GM12878 (cell line): ENCODE measurements around the gene FAM171A1. TPM values are rescaled to one million over a fixed set of nuclear protein-coding genes. Genes with fewer than 3 reads are reported as not detected.

Experiments used
- BMI1 ChIP-seq: fragments of 450-650 bp; IDR thresholded peaks from 2 replicates; pipeline ENCODE4 v1.6.1; 2016; ENCODE audit warnings: mild to moderate bottlenecking, moderate library complexity, borderline replicate concordance
- CBFB ChIP-seq: IDR thresholded peaks from 2 replicates; pipeline ENCODE4 v1.6.1; 2016; ENCODE audit warnings: antibody characterized with exemption, low read depth
- CEBPB ChIP-seq, 2 experiments: fragments of 150-350 bp in 1 of 2; IDR thresholded peaks; 2 replicates each; pipeline ENCODE4 v1.6.1; 2012 to 2014; ENCODE audit warnings: low read depth in 2 of 2, low read length in 2 of 2, borderline replicate concordance in 1 of 2, inconsistent platforms in 1 of 2
- CHD4 ChIP-seq: fragments of 200-600 bp; sonication (generic); IDR thresholded peaks from 2 replicates; pipeline ENCODE4 v1.6.1; 2016; ENCODE audit warnings: mild to moderate bottlenecking
- FOXK2 ChIP-seq: fragments of 450-650 bp; IDR thresholded peaks from 2 replicates; pipeline ENCODE4 v1.6.1; 2017; ENCODE audit warnings: mild to moderate bottlenecking, moderate library complexity
- IRF4 ChIP-seq: IDR thresholded peaks from 2 replicates; pipeline ENCODE4 v1.6.1; 2011; ENCODE audit warnings: low read depth, low read length
- KDM1A ChIP-seq: fragments of 200-600 bp; sonication (generic); IDR thresholded peaks from 2 replicates; pipeline ENCODE4 v1.6.1; 2016; ENCODE audit warnings: borderline replicate concordance
- NFXL1 ChIP-seq: fragments of 450-650 bp; IDR thresholded peaks from 2 replicates; pipeline ENCODE4 v1.6.1; 2017; ENCODE audit warnings: antibody characterized with exemption, mild to moderate bottlenecking, borderline replicate concordance
- PAX8 ChIP-seq: fragments of 450-650 bp; IDR thresholded peaks from 2 replicates; pipeline ENCODE4 v1.6.1; 2017; ENCODE audit warnings: mild to moderate bottlenecking, moderate library complexity
- PML ChIP-seq: IDR thresholded peaks from 2 replicates; pipeline ENCODE4 v1.6.1; 2012; ENCODE audit warnings: low read length, inconsistent platforms
- POU2F2 ChIP-seq: IDR thresholded peaks from 3 replicates; pipeline ENCODE4 v1.6.1; 2011; ENCODE audit warnings: low read depth, mild to moderate bottlenecking, low read length, borderline replicate concordance
- TAF1 ChIP-seq: IDR thresholded peaks from 2 replicates; pipeline ENCODE4 v1.6.1; 2011; ENCODE audit warnings: mild to moderate bottlenecking, low read depth, low read length, borderline replicate concordance
- YY1 ChIP-seq: IDR thresholded peaks from 2 replicates; pipeline ENCODE4 v1.6.1; 2011; ENCODE audit warnings: low read depth, mild to moderate bottlenecking, low read length
- ZNF274 ChIP-seq: IDR thresholded peaks from one replicate; pipeline ENCODE4 v1.8.0; 2011; ENCODE audit not compliant: insufficient read length, insufficient read depth
- polyA plus RNA-seq, 11 experiments: library from polyadenylated mRNA; depleted of rRNA in 4 of 11; unstranded in 6 of 11; stranded (reverse) in 5 of 11; fragments of >200 nt; fragmentation: Nextera tagmentation in 4 of 11; fragmentation: Illumina TruSeq in 1 of 11; extraction: Ambion mirVana in 4 of 11; extraction: Trizol in 1 of 11; gene quantifications; 1 replicate in 1 of 11; 2 replicates in 10 of 11; pipeline versions ENCODE4 v1.2.1 to v1.2.3, GENCODE V29; 2011 to 2016; ENCODE audit warnings: inconsistent platforms in 2 of 11, missing spikeins in 2 of 11, low read depth in 1 of 11
- total RNA-seq, 4 experiments: library from RNA; depleted of rRNA in 3 of 4; stranded (reverse); fragments of >200 nt in 3 of 4; fragmentation: Illumina TruSeq in 1 of 4; extraction: Trizol in 1 of 4; gene quantifications; 2 replicates each; pipeline versions ENCODE4 v1.2.1 to v1.2.3, GENCODE V29; 2013 to 2021
- TF ChIP-seq, protein P1 (sequence below): IDR thresholded peaks from 2 replicates; pipeline ENCODE4 v1.6.1; 2012; ENCODE audit warnings: improper control_type of control experiment, low read depth, low read length; ENCODE audit not compliant: insufficient replicate concordance
- TF ChIP-seq, protein P2 (sequence below): fragments of 450-650 bp; IDR thresholded peaks from 2 replicates; pipeline ENCODE4 v1.6.1; 2016; ENCODE audit warnings: mild to moderate bottlenecking
- TF ChIP-seq, protein P3 (sequence below): fragments of 450-650 bp; conservative IDR thresholded peaks from 2 replicates; pipeline ENCODE4 v1.6.1; 2017; ENCODE audit warnings: mild to moderate bottlenecking, moderate library complexity
- TF ChIP-seq, protein P4 (sequence below): IDR thresholded peaks from 2 replicates; pipeline ENCODE4 v1.6.1; 2012; ENCODE audit warnings: low read depth, low read length, improper control_type of control experiment
- TF ChIP-seq, protein P5 (sequence below): IDR thresholded peaks from 2 replicates; pipeline ENCODE4 v1.6.1; 2011; ENCODE audit warnings: low read depth, mild to moderate bottlenecking, low read length, moderate library complexity, borderline replicate concordance; ENCODE audit errors: extremely low read depth

The FAM171A1 gene
- total and polyA plus RNA-seq, 10 of the 15 experiments (the other 5 are each of a cell fraction or from before 2014, with no cell fraction given), result 0.05 to 0.28 (median 0.10) TPM; not detected in 1

DNA sequence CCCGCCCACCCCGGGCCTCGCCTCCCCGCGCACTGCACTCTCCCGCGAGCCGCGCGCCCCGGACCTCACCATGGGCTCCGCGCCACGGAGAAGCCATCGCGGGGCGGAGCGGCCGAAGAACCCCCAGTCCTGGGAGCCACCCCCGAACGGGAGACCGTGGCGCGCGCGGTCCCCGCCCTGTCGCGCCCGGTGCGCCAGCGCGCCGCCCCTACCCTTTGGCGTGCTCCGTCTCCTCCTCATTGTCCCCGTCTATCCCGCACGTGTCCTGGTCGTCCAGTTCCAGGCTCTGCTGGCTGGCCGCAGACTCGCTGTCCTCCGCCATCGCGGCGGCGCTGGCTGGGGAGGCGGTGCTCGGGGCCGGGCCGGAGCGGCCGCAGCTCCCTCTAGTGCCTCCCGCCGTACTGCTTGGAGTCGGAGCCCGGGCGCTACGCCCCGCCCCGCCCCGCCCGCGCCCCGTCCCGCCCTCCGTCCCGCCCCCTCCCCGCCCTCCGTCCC is 202.8 kb downstream of the FAM171A1 start, which contains the start of gene NMT2 (continued):
- TF ChIP-seq, protein P1, sequence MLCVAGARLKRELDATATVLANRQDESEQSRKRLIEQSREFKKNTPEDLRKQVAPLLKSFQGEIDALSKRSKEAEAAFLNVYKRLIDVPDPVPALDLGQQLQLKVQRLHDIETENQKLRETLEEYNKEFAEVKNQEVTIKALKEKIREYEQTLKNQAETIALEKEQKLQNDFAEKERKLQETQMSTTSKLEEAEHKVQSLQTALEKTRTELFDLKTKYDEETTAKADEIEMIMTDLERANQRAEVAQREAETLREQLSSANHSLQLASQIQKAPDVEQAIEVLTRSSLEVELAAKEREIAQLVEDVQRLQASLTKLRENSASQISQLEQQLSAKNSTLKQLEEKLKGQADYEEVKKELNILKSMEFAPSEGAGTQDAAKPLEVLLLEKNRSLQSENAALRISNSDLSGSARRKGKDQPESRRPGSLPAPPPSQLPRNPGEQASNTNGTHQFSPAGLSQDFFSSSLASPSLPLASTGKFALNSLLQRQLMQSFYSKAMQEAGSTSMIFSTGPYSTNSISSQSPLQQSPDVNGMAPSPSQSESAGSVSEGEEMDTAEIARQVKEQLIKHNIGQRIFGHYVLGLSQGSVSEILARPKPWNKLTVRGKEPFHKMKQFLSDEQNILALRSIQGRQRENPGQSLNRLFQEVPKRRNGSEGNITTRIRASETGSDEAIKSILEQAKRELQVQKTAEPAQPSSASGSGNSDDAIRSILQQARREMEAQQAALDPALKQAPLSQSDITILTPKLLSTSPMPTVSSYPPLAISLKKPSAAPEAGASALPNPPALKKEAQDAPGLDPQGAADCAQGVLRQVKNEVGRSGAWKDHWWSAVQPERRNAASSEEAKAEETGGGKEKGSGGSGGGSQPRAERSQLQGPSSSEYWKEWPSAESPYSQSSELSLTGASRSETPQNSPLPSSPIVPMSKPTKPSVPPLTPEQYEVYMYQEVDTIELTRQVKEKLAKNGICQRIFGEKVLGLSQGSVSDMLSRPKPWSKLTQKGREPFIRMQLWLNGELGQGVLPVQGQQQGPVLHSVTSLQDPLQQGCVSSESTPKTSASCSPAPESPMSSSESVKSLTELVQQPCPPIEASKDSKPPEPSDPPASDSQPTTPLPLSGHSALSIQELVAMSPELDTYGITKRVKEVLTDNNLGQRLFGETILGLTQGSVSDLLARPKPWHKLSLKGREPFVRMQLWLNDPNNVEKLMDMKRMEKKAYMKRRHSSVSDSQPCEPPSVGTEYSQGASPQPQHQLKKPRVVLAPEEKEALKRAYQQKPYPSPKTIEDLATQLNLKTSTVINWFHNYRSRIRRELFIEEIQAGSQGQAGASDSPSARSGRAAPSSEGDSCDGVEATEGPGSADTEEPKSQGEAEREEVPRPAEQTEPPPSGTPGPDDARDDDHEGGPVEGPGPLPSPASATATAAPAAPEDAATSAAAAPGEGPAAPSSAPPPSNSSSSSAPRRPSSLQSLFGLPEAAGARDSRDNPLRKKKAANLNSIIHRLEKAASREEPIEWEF, result no peak
- TF ChIP-seq BMI1 (no peak), CEBPB (IDR thresholded peaks at IDR 0.05; ENCODE audit: borderline replicate concordance in 1 of 2, low read depth in 2 of 2, low read length in 2 of 2) (no peak), CHD4 (no peak), IRF4 (no peak), TAF1 (peak; percentile 61; the same call in 1 of the 2 replicates), KDM1A (no peak), PAX8 (no peak), POU2F2 (peak; percentile 70; the same call in 1 of the 3 replicates), YY1 (peak; percentile 92), PML (no peak), ZNF274 (no peak), NFXL1 (no peak), CBFB (no peak), FOXK2 (no peak)
- TF ChIP-seq, protein P2, sequence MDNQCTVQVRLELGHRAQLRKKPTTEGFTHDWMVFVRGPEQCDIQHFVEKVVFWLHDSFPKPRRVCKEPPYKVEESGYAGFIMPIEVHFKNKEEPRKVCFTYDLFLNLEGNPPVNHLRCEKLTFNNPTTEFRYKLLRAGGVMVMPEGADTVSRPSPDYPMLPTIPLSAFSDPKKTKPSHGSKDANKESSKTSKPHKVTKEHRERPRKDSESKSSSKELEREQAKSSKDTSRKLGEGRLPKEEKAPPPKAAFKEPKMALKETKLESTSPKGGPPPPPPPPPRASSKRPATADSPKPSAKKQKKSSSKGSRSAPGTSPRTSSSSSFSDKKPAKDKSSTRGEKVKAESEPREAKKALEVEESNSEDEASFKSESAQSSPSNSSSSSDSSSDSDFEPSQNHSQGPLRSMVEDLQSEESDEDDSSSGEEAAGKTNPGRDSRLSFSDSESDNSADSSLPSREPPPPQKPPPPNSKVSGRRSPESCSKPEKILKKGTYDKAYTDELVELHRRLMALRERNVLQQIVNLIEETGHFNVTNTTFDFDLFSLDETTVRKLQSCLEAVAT, result no peak
- TF ChIP-seq, protein P3, sequence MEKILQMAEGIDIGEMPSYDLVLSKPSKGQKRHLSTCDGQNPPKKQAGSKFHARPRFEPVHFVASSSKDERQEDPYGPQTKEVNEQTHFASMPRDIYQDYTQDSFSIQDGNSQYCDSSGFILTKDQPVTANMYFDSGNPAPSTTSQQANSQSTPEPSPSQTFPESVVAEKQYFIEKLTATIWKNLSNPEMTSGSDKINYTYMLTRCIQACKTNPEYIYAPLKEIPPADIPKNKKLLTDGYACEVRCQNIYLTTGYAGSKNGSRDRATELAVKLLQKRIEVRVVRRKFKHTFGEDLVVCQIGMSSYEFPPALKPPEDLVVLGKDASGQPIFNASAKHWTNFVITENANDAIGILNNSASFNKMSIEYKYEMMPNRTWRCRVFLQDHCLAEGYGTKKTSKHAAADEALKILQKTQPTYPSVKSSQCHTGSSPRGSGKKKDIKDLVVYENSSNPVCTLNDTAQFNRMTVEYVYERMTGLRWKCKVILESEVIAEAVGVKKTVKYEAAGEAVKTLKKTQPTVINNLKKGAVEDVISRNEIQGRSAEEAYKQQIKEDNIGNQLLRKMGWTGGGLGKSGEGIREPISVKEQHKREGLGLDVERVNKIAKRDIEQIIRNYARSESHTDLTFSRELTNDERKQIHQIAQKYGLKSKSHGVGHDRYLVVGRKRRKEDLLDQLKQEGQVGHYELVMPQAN, result peak; percentile 75
- TF ChIP-seq, protein P4, sequence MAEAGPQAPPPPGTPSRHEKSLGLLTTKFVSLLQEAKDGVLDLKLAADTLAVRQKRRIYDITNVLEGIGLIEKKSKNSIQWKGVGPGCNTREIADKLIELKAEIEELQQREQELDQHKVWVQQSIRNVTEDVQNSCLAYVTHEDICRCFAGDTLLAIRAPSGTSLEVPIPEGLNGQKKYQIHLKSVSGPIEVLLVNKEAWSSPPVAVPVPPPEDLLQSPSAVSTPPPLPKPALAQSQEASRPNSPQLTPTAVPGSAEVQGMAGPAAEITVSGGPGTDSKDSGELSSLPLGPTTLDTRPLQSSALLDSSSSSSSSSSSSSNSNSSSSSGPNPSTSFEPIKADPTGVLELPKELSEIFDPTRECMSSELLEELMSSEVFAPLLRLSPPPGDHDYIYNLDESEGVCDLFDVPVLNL, result no peak
- TF ChIP-seq, protein P5, sequence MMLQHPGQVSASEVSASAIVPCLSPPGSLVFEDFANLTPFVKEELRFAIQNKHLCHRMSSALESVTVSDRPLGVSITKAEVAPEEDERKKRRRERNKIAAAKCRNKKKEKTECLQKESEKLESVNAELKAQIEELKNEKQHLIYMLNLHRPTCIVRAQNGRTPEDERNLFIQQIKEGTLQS, result no peak
